Astrocyte (in vitro differentiated cells and primary cell): ENCODE measurements around the gene MLPH.

Source experiments
- CTCF ChIP-seq: IDR thresholded peaks from 2 replicates; pipeline ENCODE4 v1.5.1; 2011; ENCODE audit warnings: low read depth, mild to moderate bottlenecking, inconsistent platforms, low read length, moderate library complexity; ENCODE audit not compliant: insufficient read depth
- EZH2 ChIP-seq: IDR thresholded peaks from 2 replicates; pipeline ENCODE4 v1.6.1; 2012; ENCODE audit warnings: mild to moderate bottlenecking, low read length, inconsistent platforms; ENCODE audit not compliant: insufficient read depth

GRCh38 chr2:237466211-237466610 is 20.8 kb upstream of the MLPH start:
- TF ChIP-seq CTCF = no peak
- TF ChIP-seq EZH2 = no peak
